Suppressor macrophage treated with lipopolysaccharide for 4 hours (primary cell): ENCODE data around the gene ASS1.
A peak's percentile ranks its signal among the peaks of the same experiment; 100 is the strongest.

ENCODE experiments used
- DNase-seq: peaks from one replicate; pipeline ENCODE4 v3.0.0-alpha.2; 2020

Gene ASS1

GRCh38 chr9:130477564-130477963 is 32.8 kb downstream of the ASS1 start:
- no peak for DNase-seq

- DNase-seq: no peak
Observed at GRCh38 chr9:130478152-130478551, 33.4 kb downstream of the ASS1 start.

- no peak for DNase-seq
Observed at GRCh38 chr9:130478736-130479575, 34.2 kb downstream of the ASS1 start.

- DNase-seq: no peak
Observed at GRCh38 chr9:130479587-130479986, 34.8 kb downstream of the ASS1 start.

DNA sequence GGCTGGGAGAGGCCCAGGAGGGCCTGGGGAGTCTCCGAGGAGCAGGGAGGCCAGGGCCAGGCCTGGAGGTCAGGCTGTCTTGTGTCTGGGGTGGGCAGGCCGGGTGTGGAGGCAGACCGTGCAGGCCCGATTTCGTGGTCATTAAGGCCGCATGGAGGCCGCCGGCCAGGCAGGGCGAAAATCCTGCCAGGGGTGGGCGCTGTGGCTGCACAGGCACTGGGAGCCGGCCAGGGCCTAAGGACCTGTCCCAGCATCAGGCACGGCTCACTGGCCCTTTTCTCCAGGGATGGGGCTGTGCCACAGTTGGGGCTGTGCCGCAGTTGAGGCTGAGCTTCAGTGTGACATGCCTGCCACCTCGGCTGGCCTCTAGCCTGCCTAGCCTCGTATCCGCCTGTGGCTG is 35.9 kb downstream of the ASS1 start:
- DNase-seq: no peak

- no peak for DNase-seq
Observed at GRCh38 chr9:130482463-130482862, 37.7 kb downstream of the ASS1 start.

GRCh38 chr9:130483371-130483971 is 38.7 kb downstream of the ASS1 start:
- DNase-seq: no peak

DNA sequence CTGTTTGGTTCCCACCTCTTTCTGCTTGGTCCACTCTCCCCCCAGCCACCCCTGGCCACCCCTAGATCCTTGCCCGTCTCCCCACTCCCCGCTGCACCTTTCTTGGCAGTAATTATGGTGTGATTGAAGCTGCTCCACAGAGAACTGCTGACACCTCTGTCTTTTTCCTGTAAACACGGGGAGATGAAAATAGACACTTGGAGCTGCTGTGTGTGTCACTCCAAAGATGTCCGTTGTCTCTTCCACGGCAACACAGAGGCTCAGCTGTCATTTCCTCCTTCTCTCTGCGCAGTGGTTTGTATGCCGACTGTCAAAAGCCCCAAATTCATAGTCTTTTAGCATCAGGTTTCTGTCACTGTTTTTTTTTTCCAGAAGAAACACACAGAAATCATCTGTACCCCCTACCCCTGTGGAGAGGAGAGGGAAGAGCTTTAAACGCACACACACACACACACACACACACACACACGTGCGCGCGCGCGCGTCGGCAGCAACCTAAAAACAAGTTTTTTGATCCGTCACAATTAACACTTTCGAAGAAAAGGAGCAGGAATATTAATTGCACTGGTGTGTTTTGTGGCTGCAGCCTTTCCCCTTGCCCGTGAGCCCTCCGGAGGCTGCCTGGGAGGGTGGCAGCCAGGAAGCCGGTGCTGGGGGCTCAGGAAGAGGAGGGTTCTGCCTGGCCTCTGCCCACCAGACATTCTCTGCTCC is 39.8 kb downstream of the ASS1 start:
- DNase-seq: no peak

GRCh38 chr9:130486103-130486502 is 41.3 kb downstream of the ASS1 start:
- no peak for DNase-seq

- DNase-seq: peak; percentile 1
Observed at GRCh38 chr9:130487500-130487899, 42.7 kb downstream of the ASS1 start.

DNA sequence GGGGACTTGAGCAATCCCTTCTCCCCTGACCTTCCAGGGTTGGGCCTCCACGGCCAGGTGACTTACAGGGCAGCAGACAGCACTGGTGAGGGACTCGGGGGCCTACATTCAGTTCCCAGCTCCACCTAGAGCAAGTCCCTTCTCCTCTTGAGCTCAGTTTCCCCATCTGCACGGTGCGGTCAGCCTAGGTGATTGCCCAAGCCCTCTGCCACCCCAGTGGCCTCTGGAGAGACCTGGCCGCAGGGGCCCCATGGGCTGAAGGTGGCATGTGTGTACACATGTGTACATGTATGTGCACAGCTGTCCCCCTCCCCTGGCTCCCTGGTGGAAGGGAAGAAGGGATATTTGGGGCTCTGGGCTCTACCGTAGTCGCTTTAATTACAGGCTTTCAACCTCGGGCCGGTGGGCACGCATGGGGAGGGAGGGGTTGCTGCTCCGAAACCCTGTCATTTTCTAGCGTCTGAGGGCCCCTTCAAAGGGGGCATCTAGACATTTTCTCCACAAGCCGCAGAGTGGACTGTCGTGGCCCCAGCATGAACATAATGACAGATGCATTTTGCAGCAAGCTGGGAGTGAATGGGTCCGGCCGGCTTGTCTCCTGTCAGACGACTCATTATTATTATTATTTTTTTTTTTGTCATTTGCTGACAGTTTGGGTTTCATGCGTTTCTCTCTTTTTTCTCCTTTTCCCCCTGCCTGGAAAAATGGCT is 44.0 kb downstream of the ASS1 start:
- DNase-seq: no peak

DNA sequence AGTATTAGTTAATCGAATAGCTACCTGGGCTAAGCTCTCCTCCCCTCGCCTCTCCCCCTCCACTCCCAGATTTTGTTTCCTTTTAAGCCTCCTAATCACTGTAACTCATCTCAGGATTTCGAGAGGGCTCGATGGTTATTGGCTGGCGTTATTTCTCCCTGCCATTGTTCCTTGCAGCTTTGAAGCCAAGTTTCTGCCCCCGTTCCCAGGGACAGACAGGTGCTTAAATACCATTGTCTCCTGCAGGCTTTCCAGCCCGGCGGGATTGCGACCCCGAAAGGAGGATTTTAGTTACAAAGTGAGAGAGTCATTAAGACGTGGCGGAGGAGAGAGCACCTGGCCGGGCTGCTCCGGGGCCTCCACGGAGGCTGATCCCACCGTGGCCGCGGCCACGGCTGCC is 46.2 kb downstream of the ASS1 start:
- no peak for DNase-seq

DNA sequence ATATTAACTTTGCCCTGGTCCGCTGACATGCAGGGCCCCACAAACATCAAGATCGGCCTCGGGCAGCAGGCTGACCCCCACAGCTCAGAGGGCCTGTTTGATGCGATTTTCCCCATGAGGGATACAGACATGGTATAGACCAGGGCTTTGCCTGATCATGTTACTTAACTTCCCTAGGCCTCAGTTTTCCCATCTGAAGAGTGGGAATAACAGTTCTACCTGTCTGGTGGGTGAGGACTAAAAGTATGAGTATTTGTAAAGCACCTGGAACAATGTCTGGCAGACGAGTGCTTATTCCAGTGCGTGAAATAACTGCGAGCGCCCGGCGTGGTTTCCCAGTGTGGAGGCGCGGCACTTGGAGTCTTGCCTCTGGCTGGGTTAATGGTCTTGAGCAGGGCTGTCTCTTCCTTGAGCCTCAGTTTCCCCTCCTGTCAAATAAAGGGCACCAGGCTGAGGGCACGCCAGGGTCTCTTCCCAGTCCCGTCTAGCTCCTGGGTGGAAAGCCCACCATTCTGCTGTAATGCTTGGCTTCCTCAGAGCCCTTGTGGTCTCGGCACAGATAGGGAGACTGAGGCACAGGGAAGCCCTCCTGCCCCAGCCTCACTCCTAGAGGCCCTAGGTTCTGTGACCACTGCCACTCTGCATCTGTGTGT is 47.2 kb downstream of the ASS1 start:
- no peak for DNase-seq

GRCh38 chr9:130493021-130493420 is 48.3 kb downstream of the ASS1 start:
- no peak for DNase-seq

DNA sequence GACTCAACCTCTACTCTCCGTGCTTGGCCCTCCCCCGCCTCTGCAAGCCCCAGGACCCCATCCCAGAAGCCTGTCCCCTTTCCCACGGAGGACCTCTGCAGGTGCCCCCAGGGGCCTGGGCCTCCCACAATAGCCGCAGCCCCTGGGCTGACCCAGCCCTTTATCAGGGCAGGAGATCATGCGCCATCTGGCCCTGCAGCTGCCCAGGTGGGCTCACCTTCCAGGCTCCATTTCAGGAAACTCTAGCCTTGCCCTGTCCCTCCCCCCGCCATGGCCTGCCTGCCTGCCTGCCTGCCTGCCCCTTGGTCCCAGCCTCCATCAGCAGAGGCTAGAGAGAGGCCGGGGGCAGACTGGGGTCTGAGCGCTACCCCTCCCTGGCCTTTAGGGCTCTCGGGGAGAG is 48.7 kb downstream of the ASS1 start:
- DNase-seq: no peak

- DNase-seq: no peak
Observed at GRCh38 chr9:130495067-130495466, 50.3 kb downstream of the ASS1 start.

DNA sequence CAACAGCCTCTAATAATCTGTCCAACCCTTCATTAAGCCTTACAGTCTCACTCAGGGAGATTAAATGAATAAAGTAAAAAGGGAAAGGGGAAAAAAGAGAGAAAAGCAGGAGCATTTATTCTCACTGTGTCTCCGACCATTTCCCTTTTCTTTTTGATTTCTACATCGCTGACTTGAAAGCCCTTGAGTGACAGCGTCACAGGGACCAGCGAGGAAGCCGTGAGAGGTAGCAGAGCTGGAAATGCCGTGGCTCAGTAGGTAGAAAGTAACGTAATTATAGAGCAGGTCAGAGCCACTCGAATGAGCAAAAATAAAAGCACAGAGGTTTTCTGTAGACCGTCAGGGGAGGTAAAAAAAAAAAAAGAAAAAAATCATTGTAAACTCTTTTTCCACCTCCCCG is 52.4 kb downstream of the ASS1 start:
- no peak for DNase-seq

DNA sequence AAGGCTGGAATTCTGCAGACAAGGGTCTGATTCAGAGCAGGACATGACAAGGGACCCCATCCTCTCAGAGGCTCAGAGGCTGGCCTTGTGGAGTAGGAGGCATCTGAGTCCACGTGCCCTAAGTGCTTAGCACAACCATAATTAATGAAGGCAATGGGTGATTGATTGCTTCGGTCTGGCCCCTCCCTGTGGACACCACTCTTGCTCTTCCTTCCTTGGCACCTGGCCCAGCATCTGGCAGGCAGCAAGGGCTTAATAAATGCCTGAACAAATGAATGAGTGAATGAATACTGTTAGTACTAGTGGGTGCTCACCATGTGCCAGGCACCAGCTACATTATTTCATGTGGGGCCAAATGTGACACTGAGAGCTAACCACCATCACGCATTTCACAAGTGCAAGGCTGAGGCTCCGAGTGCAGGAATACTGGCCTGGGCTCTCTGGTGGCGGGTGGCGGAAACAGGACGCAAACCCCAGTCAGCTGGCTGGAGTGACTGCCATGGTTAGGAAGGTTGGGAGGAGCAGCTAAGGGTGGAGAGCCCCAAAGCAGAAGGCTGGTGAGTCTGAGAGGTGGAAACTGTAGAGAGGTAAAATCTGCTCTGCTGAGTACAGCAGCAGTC is 53.6 kb downstream of the ASS1 start:
- no peak for DNase-seq

DNA sequence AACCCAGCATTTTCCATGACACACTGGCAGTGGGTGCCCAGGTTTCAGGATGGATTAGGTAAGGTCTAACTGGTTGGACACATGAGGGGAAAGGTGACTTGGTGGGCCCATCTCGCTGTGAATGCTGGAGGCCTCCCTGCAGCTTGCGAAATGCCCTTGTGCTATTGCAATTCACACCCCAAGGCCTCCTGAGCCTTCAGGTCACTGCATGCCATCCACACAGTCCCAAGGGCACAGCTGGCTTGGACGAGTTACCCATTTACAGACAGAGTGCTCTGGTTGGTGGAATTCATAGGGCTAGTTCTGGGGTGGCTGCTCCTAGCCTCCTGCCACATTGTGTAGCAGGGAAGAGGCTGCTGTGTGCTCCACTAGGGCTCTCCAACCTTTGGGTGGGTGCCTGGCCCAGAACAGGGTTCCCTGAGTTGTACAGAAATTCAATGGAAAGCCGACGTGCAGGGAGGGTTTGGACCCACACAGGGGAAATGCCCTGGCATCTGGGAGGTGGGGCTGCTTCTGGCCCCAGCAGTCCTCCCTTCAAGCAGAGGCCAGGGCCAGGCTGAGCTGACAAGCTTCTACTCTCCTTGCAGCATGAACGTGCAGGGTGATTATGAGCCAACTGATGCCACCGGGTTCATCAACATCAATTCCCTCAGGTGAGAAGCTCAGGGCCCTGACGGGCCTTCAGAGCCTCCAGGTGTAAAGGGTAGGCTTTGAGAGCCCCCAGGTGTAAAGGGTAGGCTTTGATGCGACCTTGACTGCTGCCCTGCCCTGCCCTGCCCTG is 54.3 kb downstream of the ASS1 start:
- DNase-seq: no peak

DNA sequence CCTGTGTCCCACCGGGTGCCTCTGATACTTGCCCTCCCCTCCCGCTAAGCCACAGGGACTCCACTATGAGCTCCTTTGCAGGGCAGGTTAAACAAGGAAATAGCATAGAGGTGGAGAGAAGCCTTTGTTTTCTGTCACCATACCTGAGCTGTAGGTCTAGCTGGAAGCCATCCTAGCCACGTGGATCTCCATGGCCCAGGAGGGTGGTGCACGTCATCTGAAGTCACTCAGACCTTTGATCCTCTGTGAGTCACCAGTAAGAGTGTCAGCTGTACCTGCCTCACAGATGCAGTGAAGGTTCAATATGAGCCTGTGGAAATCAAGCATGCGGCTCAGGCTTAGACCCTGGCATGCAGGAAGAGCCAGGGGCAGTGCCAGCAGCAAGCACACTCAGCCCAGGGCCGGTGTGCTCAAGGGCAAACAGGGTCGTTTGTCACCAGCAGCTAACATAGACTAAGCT is 55.1 kb downstream of the ASS1 start:
- no peak for DNase-seq
